Lower leg skin (tissue), 3 donors: ENCODE data around the gene BMP7.

Source experiments
- POLR2A ChIP-seq, 2 donors: fragments of 450-650 bp; IDR thresholded peaks; one replicate each; pipeline ENCODE4 v1.6.1; 2016 to 2017; ENCODE audit warnings: antibody characterized with exemption in 2 of 2, mild to moderate bottlenecking in 1 of 2, moderate library complexity in 1 of 2
- TF ChIP-seq, protein P1 (sequence below), 3 donors: fragments of 450-650 bp; IDR thresholded peaks; one replicate each; pipeline ENCODE4 v1.5.1; 2016; ENCODE audit warnings: antibody characterized with exemption in 3 of 3, mild to moderate bottlenecking in 3 of 3, moderate library complexity in 2 of 3

DNA sequence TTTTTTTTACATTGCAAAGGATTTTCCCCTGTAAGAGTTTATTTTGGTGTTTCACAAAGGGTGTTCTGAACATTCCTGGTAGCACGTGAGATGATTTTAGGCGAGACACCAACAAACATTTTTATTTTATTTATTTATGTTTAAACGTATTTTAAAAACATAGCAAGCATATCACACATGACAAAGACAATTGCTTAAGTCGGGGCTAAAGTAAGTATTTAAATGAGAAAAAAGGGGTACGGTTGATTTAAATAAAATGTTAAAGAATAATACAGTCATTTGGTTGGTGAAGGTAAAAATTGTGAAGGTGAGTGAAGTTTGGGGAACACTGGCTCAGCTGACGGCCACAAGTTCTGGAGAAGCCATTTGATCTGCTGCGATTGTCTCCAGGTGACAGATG lies 129.7 kb downstream of the BMP7 start:
- TF ChIP-seq, protein P1, sequence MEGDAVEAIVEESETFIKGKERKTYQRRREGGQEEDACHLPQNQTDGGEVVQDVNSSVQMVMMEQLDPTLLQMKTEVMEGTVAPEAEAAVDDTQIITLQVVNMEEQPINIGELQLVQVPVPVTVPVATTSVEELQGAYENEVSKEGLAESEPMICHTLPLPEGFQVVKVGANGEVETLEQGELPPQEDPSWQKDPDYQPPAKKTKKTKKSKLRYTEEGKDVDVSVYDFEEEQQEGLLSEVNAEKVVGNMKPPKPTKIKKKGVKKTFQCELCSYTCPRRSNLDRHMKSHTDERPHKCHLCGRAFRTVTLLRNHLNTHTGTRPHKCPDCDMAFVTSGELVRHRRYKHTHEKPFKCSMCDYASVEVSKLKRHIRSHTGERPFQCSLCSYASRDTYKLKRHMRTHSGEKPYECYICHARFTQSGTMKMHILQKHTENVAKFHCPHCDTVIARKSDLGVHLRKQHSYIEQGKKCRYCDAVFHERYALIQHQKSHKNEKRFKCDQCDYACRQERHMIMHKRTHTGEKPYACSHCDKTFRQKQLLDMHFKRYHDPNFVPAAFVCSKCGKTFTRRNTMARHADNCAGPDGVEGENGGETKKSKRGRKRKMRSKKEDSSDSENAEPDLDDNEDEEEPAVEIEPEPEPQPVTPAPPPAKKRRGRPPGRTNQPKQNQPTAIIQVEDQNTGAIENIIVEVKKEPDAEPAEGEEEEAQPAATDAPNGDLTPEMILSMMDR (IDR thresholded peaks at IDR 0.05): no peak
- TF ChIP-seq POLR2A (IDR thresholded peaks at IDR 0.05): no peak
